Colonic mucosa (tissue), 4 donors: ENCODE data around the gene SPATA7. TPM values are rescaled to one million over a fixed set of nuclear protein-coding genes. Genes with fewer than 3 reads are reported as not detected.

Source experiments
- DNase-seq: peaks from one replicate; pipeline ENCODE4 v3.0.0-alpha.2; 2020
- H3K27ac ChIP-seq: fragments of 200-600 bp; one replicate; pipeline ENCODE4 v1.8.0; 2021
- H3K27me3 ChIP-seq: fragments of 200-600 bp; one replicate; pipeline ENCODE4 v1.8.0; 2021
- H3K36me3 ChIP-seq: fragments of 200-600 bp; one replicate; pipeline ENCODE4 v1.8.0; 2021
- H3K4me1 ChIP-seq: fragments of 200-600 bp; one replicate; pipeline ENCODE4 v1.8.0; 2021; ENCODE audit warnings: mild to moderate bottlenecking
- H3K4me3 ChIP-seq: fragments of 200-600 bp; one replicate; pipeline ENCODE4 v1.8.0; 2021
- H3K9ac ChIP-seq, 2 donors: one replicate each; pipeline ENCODE4 v1.7.0; 2013; ENCODE audit warnings: control low read depth in 2 of 2, low read depth in 2 of 2, low read length in 2 of 2
- H3K9me3 ChIP-seq: fragments of 200-600 bp; one replicate; pipeline ENCODE4 v1.8.0; 2021
- intact Hi-C: fragments of 100-400 bp; cut with DNase I; formaldehyde crosslinking; loops from one replicate; pipeline ENCODE4 v1.14.1; 2022
- total RNA-seq, 2 donors: library from RNA; stranded (reverse); fragmentation: NEBNext Ultra II Directional in 1 of 2; extraction: Animal tissue kit (Norgen Biotek cat#: 25700) in 1 of 2; gene quantifications; one replicate each; pipeline ENCODE4 v1.2.1, GENCODE V29; 2021
- TF ChIP-seq, protein P1 (sequence below): fragments of 200-600 bp; IDR thresholded peaks from one replicate; pipeline ENCODE4 v1.8.0; 2022; ENCODE audit warnings: antibody characterized with exemption, mild to moderate bottlenecking
- donor health status: healthy.
- donor health status: DM: no; HTN: no; CAD: no.
- donor health status: DM: no; HTN: no; CAD: no.

SPATA7 gene
- total RNA-seq, 2 donors from 2014 or later = 3.9 to 5.3 TPM

DNA sequence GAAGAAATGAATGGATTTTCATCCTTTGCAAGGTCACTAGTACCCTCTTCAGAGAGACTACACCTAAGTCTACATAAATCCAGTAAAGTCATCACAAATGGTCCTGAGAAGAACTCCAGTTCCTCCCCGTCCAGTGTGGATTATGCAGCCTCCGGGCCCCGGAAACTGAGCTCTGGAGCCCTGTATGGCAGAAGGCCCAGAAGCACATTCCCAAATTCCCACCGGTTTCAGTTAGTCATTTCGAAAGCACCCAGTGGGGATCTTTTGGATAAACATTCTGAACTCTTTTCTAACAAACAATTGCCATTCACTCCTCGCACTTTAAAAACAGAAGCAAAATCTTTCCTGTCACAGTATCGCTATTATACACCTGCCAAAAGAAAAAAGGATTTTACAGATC lies 40.8 kb downstream of the SPATA7 start:
- Histone ChIP-seq H3K4me3 (no peak overlapping the region), H3K36me3 (no peaks in the 10 kb centered on the region), H3K27me3 (no peaks in the 10 kb centered on the region), H3K9me3 (no peaks in the 10 kb centered on the region), H3K9ac (no peak overlapping the region), H3K27ac (no peak overlapping the region), H3K4me1 (no peaks in the 10 kb centered on the region)
- DNase-seq = no peak
- intact Hi-C loops = no loop called here
- TF ChIP-seq, protein P1, sequence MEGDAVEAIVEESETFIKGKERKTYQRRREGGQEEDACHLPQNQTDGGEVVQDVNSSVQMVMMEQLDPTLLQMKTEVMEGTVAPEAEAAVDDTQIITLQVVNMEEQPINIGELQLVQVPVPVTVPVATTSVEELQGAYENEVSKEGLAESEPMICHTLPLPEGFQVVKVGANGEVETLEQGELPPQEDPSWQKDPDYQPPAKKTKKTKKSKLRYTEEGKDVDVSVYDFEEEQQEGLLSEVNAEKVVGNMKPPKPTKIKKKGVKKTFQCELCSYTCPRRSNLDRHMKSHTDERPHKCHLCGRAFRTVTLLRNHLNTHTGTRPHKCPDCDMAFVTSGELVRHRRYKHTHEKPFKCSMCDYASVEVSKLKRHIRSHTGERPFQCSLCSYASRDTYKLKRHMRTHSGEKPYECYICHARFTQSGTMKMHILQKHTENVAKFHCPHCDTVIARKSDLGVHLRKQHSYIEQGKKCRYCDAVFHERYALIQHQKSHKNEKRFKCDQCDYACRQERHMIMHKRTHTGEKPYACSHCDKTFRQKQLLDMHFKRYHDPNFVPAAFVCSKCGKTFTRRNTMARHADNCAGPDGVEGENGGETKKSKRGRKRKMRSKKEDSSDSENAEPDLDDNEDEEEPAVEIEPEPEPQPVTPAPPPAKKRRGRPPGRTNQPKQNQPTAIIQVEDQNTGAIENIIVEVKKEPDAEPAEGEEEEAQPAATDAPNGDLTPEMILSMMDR = no peak

DNA sequence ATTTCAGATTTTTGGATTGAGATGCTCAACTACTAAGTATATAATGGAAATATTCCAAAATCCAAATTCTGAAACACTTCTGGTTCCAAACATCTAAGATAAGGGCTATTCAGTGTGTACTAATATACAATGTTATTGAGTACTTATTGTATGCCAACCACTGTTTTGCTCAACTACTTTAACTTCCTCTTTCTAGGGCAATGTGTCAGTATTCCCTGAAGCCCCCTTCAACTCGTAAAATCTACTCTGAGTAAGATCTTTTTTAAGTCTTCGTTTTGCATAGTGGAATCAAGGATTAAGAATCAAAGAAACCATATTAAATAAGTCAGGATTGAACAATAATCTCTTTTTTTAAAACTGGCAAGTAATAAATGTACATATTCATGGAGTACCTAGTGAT lies 45.5 kb downstream of the SPATA7 start:
- no peak for DNase-seq
- H3K4me3 ChIP-seq = no peak overlapping the region
- no peak overlapping the region for H3K9ac ChIP-seq
- no peaks in the 10 kb centered on the region for H3K27me3 ChIP-seq
- no peaks in the 10 kb centered on the region for H3K4me1 ChIP-seq
- intact Hi-C loops = no loop called here
- H3K36me3 ChIP-seq = no peaks in the 10 kb centered on the region
- H3K27ac ChIP-seq = no peak overlapping the region
- H3K9me3 ChIP-seq = no peaks in the 10 kb centered on the region
- TF ChIP-seq, protein P1 = no peak

DNA sequence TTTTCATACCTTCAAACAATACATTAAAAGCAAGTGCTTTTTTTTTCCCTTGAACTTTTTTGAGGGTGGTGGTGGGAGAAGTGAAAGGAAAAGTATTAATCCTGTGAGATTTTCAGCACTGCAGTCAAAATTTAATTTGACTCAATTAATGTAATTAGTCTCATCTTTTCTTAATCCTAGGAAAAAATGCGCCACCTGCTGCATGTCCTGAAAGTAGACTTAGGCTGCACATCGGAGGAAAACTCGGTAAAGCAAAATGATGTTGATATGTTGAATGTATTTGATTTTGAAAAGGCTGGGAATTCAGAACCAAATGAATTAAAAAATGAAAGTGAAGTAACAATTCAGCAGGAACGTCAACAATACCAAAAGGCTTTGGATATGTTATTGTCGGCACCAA lies 52.2 kb downstream of the SPATA7 start:
- intact Hi-C loops = no loop called here
- Histone ChIP-seq H3K4me3 (no peak overlapping the region), H3K9me3 (no peaks in the 10 kb centered on the region), H3K27ac (no peak overlapping the region), H3K4me1 (no peaks in the 10 kb centered on the region), H3K27me3 (no peaks in the 10 kb centered on the region), H3K36me3 (no peaks in the 10 kb centered on the region), H3K9ac (no peak overlapping the region)
- no peak for DNase-seq
- TF ChIP-seq, protein P1 = no peak

DNA sequence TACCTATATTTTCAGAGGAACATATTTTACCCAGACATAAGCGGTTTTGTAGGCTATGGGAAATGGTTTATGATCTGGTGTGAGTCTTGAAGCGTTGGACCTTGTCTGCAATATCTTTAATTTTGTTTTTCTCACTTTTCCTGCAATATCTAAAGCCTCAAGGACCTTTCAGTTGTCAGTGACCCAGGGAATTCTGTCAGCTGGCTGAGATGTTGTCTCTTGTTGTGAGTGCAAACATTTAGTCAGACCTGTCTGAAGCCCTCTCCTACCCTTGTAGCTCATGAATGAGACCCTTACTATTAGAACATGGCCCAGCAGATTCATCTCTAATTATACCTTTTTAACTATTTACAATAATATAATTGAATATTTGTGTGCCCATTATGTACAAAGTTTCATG lies 53.6 kb downstream of the SPATA7 start:
- Histone ChIP-seq H3K9me3 (no peaks in the 10 kb centered on the region), H3K27ac (no peak overlapping the region), H3K27me3 (no peaks in the 10 kb centered on the region), H3K36me3 (no peaks in the 10 kb centered on the region), H3K4me3 (no peak overlapping the region), H3K4me1 (no peaks in the 10 kb centered on the region), H3K9ac (no peak overlapping the region)
- DNase-seq = no peak
- TF ChIP-seq, protein P1 = no peak
- intact Hi-C loops = no loop called here

DNA sequence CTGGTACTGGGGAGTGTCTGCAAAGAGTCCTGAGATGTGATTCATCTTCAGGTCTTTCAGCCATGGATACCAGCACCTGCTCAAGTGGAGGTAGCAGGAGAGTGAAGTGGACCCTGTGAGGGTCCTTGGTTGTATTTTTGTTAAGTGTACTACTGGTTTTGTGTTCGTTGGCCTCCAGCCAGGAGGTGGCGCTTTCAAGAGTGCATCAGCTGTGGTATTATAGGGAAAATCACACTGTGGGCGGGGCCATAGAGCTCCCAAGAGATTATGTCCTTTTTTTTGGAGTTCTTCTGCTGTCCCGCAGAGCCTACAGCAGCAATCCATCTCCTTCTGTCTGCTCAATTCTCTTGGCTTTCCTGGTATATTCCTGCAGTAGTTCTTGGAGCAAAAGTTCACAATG lies 66.8 kb downstream of the SPATA7 start:
- TF ChIP-seq, protein P1 = no peak
- no peak for DNase-seq
- Histone ChIP-seq H3K36me3 (no peaks in the 10 kb centered on the region), H3K27ac (no peak overlapping the region), H3K9me3 (no peaks in the 10 kb centered on the region), H3K4me1 (no peaks in the 10 kb centered on the region), H3K4me3 (no peak overlapping the region), H3K27me3 (no peaks in the 10 kb centered on the region), H3K9ac (no peak overlapping the region)
- intact Hi-C loops = no loop called here

DNA sequence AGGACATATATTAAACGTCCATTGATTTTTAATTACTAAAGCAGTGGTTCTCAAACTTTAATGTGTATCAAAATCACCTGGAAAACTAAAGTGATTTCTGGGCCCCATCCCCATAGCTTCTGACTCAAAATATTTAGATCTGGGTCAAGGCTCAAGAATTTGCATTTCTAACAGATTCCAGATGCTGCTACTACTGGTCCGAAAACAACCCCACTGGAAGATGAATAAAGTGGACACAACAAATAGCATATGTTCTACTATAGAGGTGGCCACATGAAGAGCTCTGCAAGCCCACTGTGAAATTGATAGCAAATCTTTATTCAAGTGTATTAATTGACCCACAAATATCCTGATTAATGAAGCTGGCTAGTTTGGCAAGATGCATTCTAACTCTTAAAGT lies 69.4 kb downstream of the SPATA7 start:
- H3K4me1 ChIP-seq = no peaks in the 10 kb centered on the region
- H3K36me3 ChIP-seq = no peaks in the 10 kb centered on the region
- no peaks in the 10 kb centered on the region for H3K27me3 ChIP-seq
- intact Hi-C loops = no loop called here
- H3K9ac ChIP-seq = no peak overlapping the region
- H3K4me3 ChIP-seq = no peak overlapping the region
- H3K27ac ChIP-seq = no peak overlapping the region
- TF ChIP-seq, protein P1 = no peak
- no peak for DNase-seq
- H3K9me3 ChIP-seq = no peaks in the 10 kb centered on the region
